Left lobe of liver (tissue), 2 donors: ENCODE results near the gene DYNLT5. TPM values are rescaled to one million over a fixed set of nuclear protein-coding genes. Genes with fewer than 3 reads are reported as not detected.

ENCODE experiments used
- ATAC-seq: fragments of 200-7000 bp; cut with Tn5 transposase; one replicate; pipeline ENCODE4 v1.9.1; 2020; ENCODE audit warnings: mild to moderate bottlenecking, moderate library complexity
- DNase-seq: peaks from one replicate; pipeline ENCODE4 v3.0.0-alpha.2; 2020; ENCODE audit warnings: low spot score
- total RNA-seq: library from RNA; stranded (reverse); gene quantifications from one replicate; pipeline ENCODE4 v1.2.1, GENCODE V29; 2021
- donor health status: DM: no; HTN: no; CAD: no; lungs with moderate emphysema.
- donor health status: DM: no; HTN: yes; CAD: no.

DYNLT5 gene
- total RNA-seq, 1 donor from 2014 or later: 0.28 TPM

DNA sequence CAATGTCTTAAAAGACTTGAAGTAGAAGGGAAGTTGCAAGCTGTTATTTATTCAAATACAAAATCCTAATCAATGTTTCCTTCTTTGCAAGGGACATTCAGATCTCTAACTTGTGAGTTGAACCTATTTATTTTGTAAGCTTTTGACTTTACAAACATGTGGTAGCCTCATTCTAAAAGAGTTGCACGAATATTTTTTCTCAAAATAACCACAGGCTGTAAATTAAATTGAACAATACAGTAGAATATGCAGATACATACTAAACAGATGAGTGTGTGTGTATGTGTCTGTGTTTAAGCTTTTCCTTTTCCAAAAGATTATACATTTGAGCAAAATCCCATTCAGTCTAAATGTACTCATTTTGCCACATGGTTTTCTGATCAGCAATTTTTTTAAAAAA lies 4.8 kb upstream of the DYNLT5 start:
- ATAC-seq (no peak), DNase-seq (no peak)

GRCh38 chr1:66750577-66750976 lies 1.7 kb upstream of the DYNLT5 start:
- ATAC-seq (no peak), DNase-seq (no peak)

DNA sequence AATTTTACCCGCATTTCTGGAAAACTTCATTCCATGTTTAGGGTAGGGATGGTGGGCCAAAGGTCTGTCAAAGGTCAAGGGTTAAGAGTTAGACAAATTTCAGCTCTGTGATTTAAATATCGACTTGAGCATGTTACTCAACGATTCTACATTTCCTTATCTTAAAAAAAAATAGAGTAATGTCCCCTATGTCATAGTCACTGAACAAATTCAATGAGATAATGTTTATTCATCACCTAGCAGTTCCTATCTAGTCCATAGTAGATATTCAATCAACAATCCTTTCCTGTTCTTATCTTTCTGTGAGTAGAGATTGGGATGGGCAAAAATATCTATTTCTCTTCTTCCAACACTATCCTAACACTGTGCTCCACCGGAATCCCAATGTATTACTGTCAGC lies 1.1 kb upstream of the DYNLT5 start:
- ATAC-seq: no peak
- DNase-seq: no peak

- peak; percentile 62 for ATAC-seq
These were observed 562 bp downstream of the DYNLT5 start for GRCh38 chr1:66752671-66753371.

GRCh38 chr1:66757722-66758240 lies 5.5 kb downstream of the DYNLT5 start:
- ATAC-seq (no peak), DNase-seq (no peak)

More at GRCh38 chr1:66752671-66753371, 562 bp downstream of the DYNLT5 start:
- no peak for DNase-seq

- ATAC-seq (no peak), DNase-seq (no peak)
These were observed 6.0 kb downstream of the DYNLT5 start for GRCh38 chr1:66758241-66758755.

GRCh38 chr1:66760506-66760905 lies 8.2 kb downstream of the DYNLT5 start:
- ATAC-seq (no peak), DNase-seq (no peak)

DNA sequence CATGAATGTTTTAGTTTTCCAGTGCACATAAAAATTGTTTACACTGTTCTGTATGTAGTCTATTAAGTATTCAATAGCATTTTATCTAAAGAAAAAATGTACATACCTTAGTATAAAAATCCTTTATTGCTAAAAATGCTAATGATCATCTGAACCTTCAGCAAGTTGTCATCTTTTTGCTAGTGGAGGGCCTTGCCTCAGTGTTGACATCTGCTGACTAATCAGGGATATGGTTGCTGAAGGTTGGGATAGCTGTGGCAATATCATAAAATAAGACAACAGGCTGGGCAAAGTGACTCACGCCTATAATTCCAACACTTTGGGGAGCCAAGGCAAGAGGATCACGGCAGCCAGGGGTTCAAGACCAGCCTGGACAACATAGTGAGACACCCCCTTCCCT lies 9.0 kb downstream of the DYNLT5 start:
- DNase-seq (no peak), ATAC-seq (peak; percentile 23)

- peak; percentile 92 for ATAC-seq
- DNase-seq: no peak
These were observed 12.8 kb downstream of the DYNLT5 start for GRCh38 chr1:66764994-66765578.

DNA sequence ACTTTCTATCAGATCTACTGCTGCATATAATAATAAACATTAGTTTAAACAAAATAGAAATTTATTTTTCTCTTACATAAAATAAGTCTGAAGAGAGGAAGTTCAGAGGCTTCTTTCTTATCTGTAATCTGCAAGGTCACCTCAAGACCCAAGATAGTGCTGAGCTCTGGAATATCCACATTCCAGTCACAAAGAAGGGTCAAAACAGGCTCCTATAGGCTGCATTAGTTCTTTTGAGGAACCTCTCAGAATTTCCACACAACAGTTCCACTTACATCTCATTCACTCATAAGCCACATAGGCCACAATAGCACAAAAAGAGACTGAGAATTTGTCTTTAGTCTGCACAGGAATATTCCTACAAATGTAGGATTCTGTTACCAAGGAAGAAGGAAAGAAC lies 15.4 kb downstream of the DYNLT5 start:
- ATAC-seq (no peak), DNase-seq (no peak)

GRCh38 chr1:66768965-66769364 lies 16.7 kb downstream of the DYNLT5 start:
- no peak for DNase-seq
- ATAC-seq: no peak

GRCh38 chr1:66769512-66770229 lies 17.4 kb downstream of the DYNLT5 start:
- no peak for ATAC-seq

GRCh38 chr1:66770240-66770639 lies 18.0 kb downstream of the DYNLT5 start:
- ATAC-seq (no peak), DNase-seq (no peak)

More at GRCh38 chr1:66769512-66770229, 17.4 kb downstream of the DYNLT5 start:
- no peak for DNase-seq

GRCh38 chr1:66770694-66771093 lies 18.4 kb downstream of the DYNLT5 start:
- DNase-seq (no peak), ATAC-seq (no peak)

DNA sequence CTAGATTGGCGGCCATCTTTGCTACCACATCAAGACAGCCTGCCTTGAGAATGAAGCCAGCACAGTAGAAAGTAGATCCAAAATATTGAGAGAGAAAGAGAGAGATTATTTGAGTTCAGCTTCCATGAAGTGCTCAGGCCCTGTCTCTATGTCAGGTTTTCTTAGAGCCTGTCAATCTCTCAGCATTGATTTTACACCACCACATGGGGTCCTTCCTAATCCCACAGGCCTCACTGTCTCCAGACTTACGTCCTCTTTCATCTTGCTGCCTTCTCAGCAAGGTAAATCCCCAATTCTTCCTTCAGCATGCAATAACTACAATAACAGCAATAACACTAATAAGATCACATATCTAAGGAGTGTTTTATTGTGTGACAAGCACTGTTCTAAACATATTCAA lies 21.0 kb downstream of the DYNLT5 start:
- no peak for DNase-seq
- ATAC-seq: no peak

GRCh38 chr1:66774438-66774837 lies 22.2 kb downstream of the DYNLT5 start:
- no peak for ATAC-seq
- DNase-seq: no peak

GRCh38 chr1:66775646-66776045 lies 23.4 kb downstream of the DYNLT5 start:
- ATAC-seq (no peak), DNase-seq (no peak)

DNA sequence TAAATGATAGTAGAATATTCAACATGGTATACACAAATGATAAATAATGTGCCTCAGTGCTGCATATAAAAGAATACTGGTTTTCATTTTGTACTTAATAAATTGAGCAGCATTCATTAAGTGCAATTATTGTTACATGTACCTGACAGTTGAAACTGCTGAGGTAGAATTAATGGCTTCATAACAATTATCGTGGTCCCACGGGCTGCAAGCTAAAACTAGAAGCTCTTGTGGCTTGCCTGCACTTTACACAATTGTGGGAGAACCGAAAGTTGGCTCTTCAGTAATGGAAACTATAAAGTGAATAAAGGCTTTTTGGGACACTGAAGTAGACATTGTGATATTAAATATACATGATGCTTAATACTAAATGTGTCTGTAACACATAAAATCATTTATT lies 25.6 kb downstream of the DYNLT5 start:
- DNase-seq (no peak), ATAC-seq (no peak)

GRCh38 chr1:66778266-66778665 lies 26.0 kb downstream of the DYNLT5 start:
- DNase-seq (no peak), ATAC-seq (no peak)

- DNase-seq: no peak
- no peak for ATAC-seq
These were observed 26.7 kb downstream of the DYNLT5 start for GRCh38 chr1:66778969-66779368.

GRCh38 chr1:66779475-66780078 lies 27.3 kb downstream of the DYNLT5 start:
- DNase-seq (no peak), ATAC-seq (no peak)
